IMR-90 (cell line): ENCODE data around the gene TTLL9. TPM values are rescaled to one million over a fixed set of nuclear protein-coding genes. Genes with fewer than 3 reads are reported as not detected.

Experiments used
- ATAC-seq: fragments of 200-7000 bp; cut with Tn5 transposase; 2 replicates; pipeline ENCODE4 v1.9.1; 2020; ENCODE audit warnings: low read depth, mild to moderate bottlenecking, moderate library complexity
- BruUV-seq: library from RNA; stranded (reverse); fragments of 400-500 nt; replicated peaks from 2 replicates; lab custom pipeline; 2021; lab: Mats Ljungman, UMichigan
- CTCF ChIA-PET: fragments of 300-600 bp; formaldehyde crosslinking; extraction: SDS; loops from one replicate; lab custom pipeline; 2021; ENCODE audit warnings: antibody characterized with exemption; lab: Yijun Ruan, JAX
- POLR2A ChIA-PET: fragments of 300-600 bp; sonication (Branson Sonifier 250); formaldehyde crosslinking; loops from one replicate; lab custom pipeline; 2022; ENCODE audit warnings: antibody characterized with exemption; ENCODE audit not compliant: unreplicated experiment; lab: Charles Lee
- DNase-seq: peaks from one replicate; pipeline ENCODE4 v3.0.0; 2013
- H2AFZ ChIP-seq: replicated peaks from 2 replicates; pipeline ENCODE3; 2013; ENCODE audit warnings: low read length, mild to moderate bottlenecking; ENCODE audit not compliant: poor library complexity
- H2AK5ac ChIP-seq: 2 replicates; pipeline ENCODE4 v1.6.1; 2013; ENCODE audit warnings: low read depth, low read length, inconsistent platforms
- H2AK9ac ChIP-seq: replicated peaks from 2 replicates; pipeline ENCODE3; 2013; ENCODE audit warnings: mild to moderate bottlenecking, low read depth, low read length, moderate library complexity; ENCODE audit not compliant: poor library complexity
- H2BK120ac ChIP-seq: 2 replicates; pipeline ENCODE4 v1.6.1; 2013; ENCODE audit warnings: low read depth, low read length, inconsistent platforms
- H2BK15ac ChIP-seq: 3 replicates; pipeline ENCODE4 v1.6.1; 2013; ENCODE audit warnings: low read depth, low read length, inconsistent platforms
- H2BK20ac ChIP-seq: 2 replicates; pipeline ENCODE4 v1.6.1; 2013; ENCODE audit warnings: low read depth, mild to moderate bottlenecking, inconsistent platforms, low read length, moderate library complexity
- H2BK5ac ChIP-seq: 2 replicates; pipeline ENCODE4 v1.6.1; 2013; ENCODE audit warnings: mild to moderate bottlenecking, low read depth, low read length, inconsistent platforms; ENCODE audit not compliant: poor library complexity, severe bottlenecking
- H3K14ac ChIP-seq: replicated peaks from 2 replicates; pipeline ENCODE4 v1.6.1; 2013; ENCODE audit warnings: low read depth, low read length, inconsistent platforms
- H3K18ac ChIP-seq: 2 replicates; pipeline ENCODE4 v1.6.1; 2013; ENCODE audit warnings: low read depth, low read length, control low read depth
- H3K23ac ChIP-seq: 2 replicates; pipeline ENCODE4 v1.6.1; 2013; ENCODE audit warnings: low read depth, low read length, inconsistent platforms
- H3K27ac ChIP-seq: 2 replicates; pipeline ENCODE4 v1.5.1; 2013; ENCODE audit warnings: mild to moderate bottlenecking, control low read depth, low read length; ENCODE audit not compliant: insufficient read depth
- H3K27me3 ChIP-seq: 2 replicates; pipeline ENCODE4 v1.6.1; 2013; ENCODE audit warnings: low read length; ENCODE audit not compliant: control insufficient read depth, insufficient read depth
- H3K36me3 ChIP-seq: 2 replicates; pipeline ENCODE4 v1.6.1; 2013; ENCODE audit warnings: low read length, mixed read lengths; ENCODE audit not compliant: control insufficient read depth, insufficient read depth
- H3K4ac ChIP-seq: 2 replicates; pipeline ENCODE4 v1.6.1; 2013; ENCODE audit warnings: low read depth, low read length, inconsistent platforms
- H3K4me1 ChIP-seq: 2 replicates; pipeline ENCODE4 v1.6.1; 2013; ENCODE audit warnings: low read length, mixed read lengths; ENCODE audit not compliant: control insufficient read depth, insufficient read depth
- H3K4me2 ChIP-seq: 2 replicates; pipeline ENCODE4 v1.6.1; 2013; ENCODE audit warnings: low read depth, mild to moderate bottlenecking, control low read depth, low read length, moderate library complexity
- H3K4me3 ChIP-seq: 2 replicates; pipeline ENCODE4 v1.5.1; 2013; ENCODE audit warnings: low read depth, mild to moderate bottlenecking, control low read depth, low read length, moderate library complexity; ENCODE audit not compliant: insufficient read depth
- H3K56ac ChIP-seq: 2 replicates; pipeline ENCODE4 v1.6.1; 2013; ENCODE audit warnings: low read length, inconsistent platforms; ENCODE audit not compliant: insufficient read depth; ENCODE audit errors: extremely low read depth
- H3K79me1 ChIP-seq, 2 experiments: 2 replicates each; pipeline ENCODE4 v1.6.1; 2013; ENCODE audit warnings: low read length in 2 of 2, inconsistent platforms in 1 of 2, low read depth in 1 of 2
- H3K9ac ChIP-seq: 2 replicates; pipeline ENCODE4 v1.6.1; 2013; ENCODE audit warnings: low read depth, low read length, control low read depth
- H3K9me1 ChIP-seq: 2 replicates; pipeline ENCODE4 v1.6.1; 2013; ENCODE audit warnings: low read length, inconsistent platforms; ENCODE audit not compliant: insufficient read depth
- H3K9me3 ChIP-seq: 2 replicates; pipeline ENCODE4 v1.6.1; 2013; ENCODE audit warnings: low read length; ENCODE audit not compliant: control insufficient read depth, insufficient read depth
- H4K20me1 ChIP-seq: 2 replicates; pipeline ENCODE4 v1.6.1; 2013; ENCODE audit warnings: low read length, inconsistent platforms; ENCODE audit not compliant: insufficient read depth
- H4K5ac ChIP-seq: 2 replicates; pipeline ENCODE4 v1.6.1; 2013; ENCODE audit warnings: mild to moderate bottlenecking, low read depth, low read length, control low read depth
- H4K8ac ChIP-seq, 2 experiments: 2 replicates each; pipeline ENCODE4 v1.6.1; 2013; ENCODE audit warnings: low read depth in 2 of 2, low read length in 2 of 2, control low read depth in 1 of 2, inconsistent platforms in 1 of 2
- H4K91ac ChIP-seq: 2 replicates; pipeline ENCODE4 v1.6.1; 2013; ENCODE audit warnings: low read depth, low read length, inconsistent platforms; ENCODE audit not compliant: insufficient read depth
- CEBPB ChIP-seq: IDR thresholded peaks from 2 replicates; pipeline ENCODE4 v1.6.1; 2012; ENCODE audit warnings: low read depth, low read length, improper control_type of control experiment
- FOS ChIP-seq: fragments of 150-350 bp; IDR thresholded peaks from 2 replicates; pipeline ENCODE4 v1.6.1; 2016; ENCODE audit warnings: low read depth, low read length
- RFX5 ChIP-seq: IDR thresholded peaks from 2 replicates; pipeline ENCODE4 v1.8.0; 2012; ENCODE audit warnings: low read depth, mild to moderate bottlenecking, low read length, moderate library complexity
- WGBS, 2 experiments: methylation state at CpG; one replicate each; pipeline versions ENCODE4 v1.1.5 to v1.1.7; 2013; ENCODE audit warnings: missing lambda C conversion rate in 2 of 2; ENCODE audit not compliant: insufficient read length in 1 of 2; ENCODE audit errors: extremely low coverage in 2 of 2; 5-methylcytosine and 5-hydroxymethylcytosine counted together
- dilution Hi-C: fragments of 300-500 bp; cut with HindIII; formaldehyde crosslinking; loops from one replicate; pipeline ENCODE4 v1.14.3; 2018; ENCODE audit warnings: low sequenced_read_pairs; ENCODE audit not compliant: unreplicated experiment
- in situ Hi-C: fragments of 300-500 bp; cut with MboI; formaldehyde crosslinking; loops from 3 replicates; pipeline ENCODE4 v1.14.3; 2019; ENCODE audit warnings: low sequenced_read_pairs, inconsistent platforms, mixed read lengths
- intact Hi-C: fragments of 100-400 bp; cut with micrococcal nuclease; formaldehyde crosslinking; loops from 2 replicates; pipeline ENCODE4 v1.10.0; 2022
- polyA plus RNA-seq, 3 experiments: library from polyadenylated mRNA; depleted of rRNA; stranded (reverse); fragments of >200 nt; gene quantifications; 2 replicates each; pipeline ENCODE4 v1.2.3, GENCODE V29; 2012; ENCODE audit warnings: low replicate concordance in 1 of 3
- total RNA-seq: library from RNA; depleted of rRNA; stranded (reverse); fragments of >200 nt; gene quantifications from 2 replicates; pipeline ENCODE4 v1.2.3, GENCODE V29; 2012

The TTLL9 gene
- total and polyA plus RNA-seq, 2 of the 4 experiments (the other 2 are of a cell fraction), result not detected

- H3K9ac ChIP-seq, result no peak overlapping the region
- H4K8ac ChIP-seq, result no peak overlapping the region
- no peak overlapping the region for H2BK120ac ChIP-seq
- H3K4me3 ChIP-seq, result no peak overlapping the region
- dilution Hi-C loops, result no loop called here
- H2AK9ac ChIP-seq, result no peak overlapping the region
- WGBS, 2 experiments, result no CpG with 5 or more reads among the region's 9 CpGs
- intact Hi-C loops, result no loop called here
- H2AK5ac ChIP-seq, result no peak overlapping the region
- ATAC-seq (no peak), DNase-seq (no peak)
- TF ChIP-seq FOS (no peak), CEBPB (no peak), RFX5 (no peak)
- no peaks in the 10 kb centered on the region for H3K9me3 ChIP-seq
- no peak overlapping the region for H3K4ac ChIP-seq
- H3K79me1 ChIP-seq, result no peaks in the 10 kb centered on the region
- H3K4me1 ChIP-seq, result no peaks in the 10 kb centered on the region
- no peaks in the 10 kb centered on the region for H3K36me3 ChIP-seq
- H4K20me1 ChIP-seq, result no peaks in the 10 kb centered on the region
- no peaks in the 10 kb centered on the region for H3K9me1 ChIP-seq
- H4K91ac ChIP-seq, result no peak overlapping the region
- BruUV-seq, result no TSS peak
- H3K23ac ChIP-seq, result no peak overlapping the region
- H2BK15ac ChIP-seq, result no peak overlapping the region
- peaks cover 32% of the 10 kb centered on the region for H3K27me3 ChIP-seq
- POLR2A ChIA-PET, result no interaction called here
- no peak overlapping the region for H3K27ac ChIP-seq
- no peak overlapping the region for H2BK20ac ChIP-seq
- CTCF ChIA-PET, result no interaction called here
- in situ Hi-C loops, result no loop called here
- no peak overlapping the region for H3K18ac ChIP-seq
- no peak overlapping the region for H4K5ac ChIP-seq
- H3K14ac ChIP-seq, result no peak overlapping the region
- no peak overlapping the region for H2BK5ac ChIP-seq
- no peak overlapping the region for H3K56ac ChIP-seq
- no peak overlapping the region for H3K4me2 ChIP-seq
- no peak overlapping the region for H2AFZ ChIP-seq
Observed at GRCh38 chr20:31925631-31926030, 55.2 kb downstream of the TTLL9 start.
